Thyroid gland (tissue), 4 donors: ENCODE measurements around the gene TMEM158. TPM values are rescaled to one million over a fixed set of nuclear protein-coding genes. Genes with fewer than 3 reads are reported as not detected.

ENCODE experiments used
- DNase-seq, 2 donors: peaks; one replicate each; pipeline ENCODE4 v3.0.0-alpha.2; 2019
- H3K27ac ChIP-seq, 3 donors: fragments of 200-600 bp; sonication (generic); 1 replicate in 2 of 3; 2 replicates in 1 of 3; pipeline ENCODE4 v1.5.1; 2016 to 2019; ENCODE audit warnings: mild to moderate bottlenecking in 1 of 3, moderate library complexity in 1 of 3
- H3K27me3 ChIP-seq: fragments of 200-600 bp; sonication (generic); one replicate; pipeline ENCODE4 v1.5.1; 2019
- H3K36me3 ChIP-seq, 2 donors: fragments of 200-600 bp; sonication (generic); one replicate each; pipeline ENCODE4 v1.5.1; 2016 to 2019
- H3K4me1 ChIP-seq, 2 donors: fragments of 200-600 bp; sonication (generic); one replicate each; pipeline ENCODE4 v1.5.1; 2017 to 2019
- H3K4me3 ChIP-seq, 3 donors: fragments of 200-600 bp; sonication (generic); replicated peaks in 1 of 3; 1 replicate in 2 of 3; 2 replicates in 1 of 3; pipeline ENCODE4 v1.5.1; 2016; ENCODE audit warnings: mild to moderate bottlenecking in 1 of 3
- H3K9me3 ChIP-seq: fragments of 200-600 bp; sonication (generic); one replicate; pipeline ENCODE4 v1.5.1; 2017
- POLR2A ChIP-seq, 2 donors: fragments of 450-650 bp; IDR thresholded peaks; one replicate each; pipeline ENCODE4 v1.6.1; 2017; ENCODE audit warnings: antibody characterized with exemption in 2 of 2, mild to moderate bottlenecking in 2 of 2, moderate library complexity in 1 of 2
- WGBS, 2 donors: methylation state at CpG; one replicate each; pipeline ENCODE4 v1.1.5; 2017; 5-methylcytosine and 5-hydroxymethylcytosine counted together
- intact Hi-C: fragments of 100-400 bp; cut with DNase I; formaldehyde crosslinking; loops from one replicate; pipeline ENCODE4 v1.15.1; 2023
- total RNA-seq, 4 donors: library from RNA; depleted of rRNA; stranded (reverse); fragments of >200 nt; gene quantifications; one replicate each; pipeline ENCODE4 v1.2.3, GENCODE V29; 2016
- TF ChIP-seq, protein P1 (sequence below), 6 experiments: fragments of 200-600 bp in 3 of 6; fragments of 450-650 bp in 3 of 6; sonication (generic) in 3 of 6; IDR thresholded peaks; one replicate each; pipeline ENCODE4 v1.5.1; 2016 to 2019; ENCODE audit warnings: antibody characterized with exemption in 6 of 6, mild to moderate bottlenecking in 2 of 6, inconsistent platforms in 1 of 6, moderate library complexity in 1 of 6

The TMEM158 gene
- total RNA-seq, 4 donors from 2014 or later, result 0.40 to 0.78 TPM; not detected in 2

DNA sequence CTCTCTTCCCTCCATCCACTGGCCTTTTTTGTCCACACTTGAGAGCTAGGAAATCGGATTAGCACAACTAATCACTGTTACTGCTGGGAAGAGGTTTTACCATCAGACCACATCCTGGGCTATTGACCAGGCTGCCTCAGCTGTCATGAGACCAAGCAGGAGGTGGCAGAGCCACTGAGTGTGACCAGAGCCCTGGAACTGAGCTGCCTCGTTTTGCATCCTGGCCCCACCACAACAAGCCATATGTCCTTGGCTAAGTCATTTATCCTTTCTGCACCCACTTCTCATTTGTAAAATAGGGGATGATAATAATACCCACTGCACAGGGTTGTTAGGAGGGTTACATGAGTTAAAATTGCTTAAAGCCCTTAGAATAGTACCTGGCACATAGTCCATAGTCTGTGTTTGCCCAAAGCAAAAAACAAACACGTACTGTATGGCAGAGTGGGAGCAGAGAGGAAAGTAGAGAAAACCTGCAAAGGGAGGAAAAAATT lies 34.1 kb downstream of the TMEM158 start:
- no peak for DNase-seq
- intact Hi-C loops, result no loop called here
- Histone ChIP-seq H3K36me3 (no peaks in the 10 kb centered on the region), H3K4me1 (no peaks in the 10 kb centered on the region), H3K4me3 (no peak overlapping the region), H3K27ac (no peak overlapping the region), H3K27me3 (no peaks in the 10 kb centered on the region), H3K9me3 (no peaks in the 10 kb centered on the region)
- WGBS, 2 donors, result 52 to 87% methylated on average over 3 of the region's 3 CpGs
- no peak for TF ChIP-seq POLR2A (IDR thresholded peaks at IDR 0.05)
- TF ChIP-seq, protein P1, sequence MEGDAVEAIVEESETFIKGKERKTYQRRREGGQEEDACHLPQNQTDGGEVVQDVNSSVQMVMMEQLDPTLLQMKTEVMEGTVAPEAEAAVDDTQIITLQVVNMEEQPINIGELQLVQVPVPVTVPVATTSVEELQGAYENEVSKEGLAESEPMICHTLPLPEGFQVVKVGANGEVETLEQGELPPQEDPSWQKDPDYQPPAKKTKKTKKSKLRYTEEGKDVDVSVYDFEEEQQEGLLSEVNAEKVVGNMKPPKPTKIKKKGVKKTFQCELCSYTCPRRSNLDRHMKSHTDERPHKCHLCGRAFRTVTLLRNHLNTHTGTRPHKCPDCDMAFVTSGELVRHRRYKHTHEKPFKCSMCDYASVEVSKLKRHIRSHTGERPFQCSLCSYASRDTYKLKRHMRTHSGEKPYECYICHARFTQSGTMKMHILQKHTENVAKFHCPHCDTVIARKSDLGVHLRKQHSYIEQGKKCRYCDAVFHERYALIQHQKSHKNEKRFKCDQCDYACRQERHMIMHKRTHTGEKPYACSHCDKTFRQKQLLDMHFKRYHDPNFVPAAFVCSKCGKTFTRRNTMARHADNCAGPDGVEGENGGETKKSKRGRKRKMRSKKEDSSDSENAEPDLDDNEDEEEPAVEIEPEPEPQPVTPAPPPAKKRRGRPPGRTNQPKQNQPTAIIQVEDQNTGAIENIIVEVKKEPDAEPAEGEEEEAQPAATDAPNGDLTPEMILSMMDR (IDR thresholded peaks at IDR 0.05), result no peak

DNA sequence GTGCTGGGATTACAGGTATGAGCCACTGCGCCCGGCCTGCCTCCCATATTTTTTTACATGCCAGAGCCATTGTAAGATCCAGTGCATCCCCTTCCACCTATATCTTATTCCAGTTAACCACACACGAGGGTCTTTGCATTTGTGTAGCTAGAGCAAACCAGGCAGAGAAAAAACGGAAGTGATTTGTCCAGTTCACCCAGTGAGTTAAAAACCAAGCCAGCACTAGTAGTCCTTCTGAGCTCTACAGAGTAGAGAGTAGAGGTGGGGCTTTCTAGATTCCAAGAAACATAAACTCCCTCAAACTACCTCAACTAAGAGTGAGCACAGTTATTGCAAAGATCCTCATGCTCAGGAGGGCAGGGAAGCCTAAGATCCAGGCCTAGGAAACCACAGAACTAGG lies 34.7 kb downstream of the TMEM158 start:
- intact Hi-C loops, result no loop called here

DNA sequence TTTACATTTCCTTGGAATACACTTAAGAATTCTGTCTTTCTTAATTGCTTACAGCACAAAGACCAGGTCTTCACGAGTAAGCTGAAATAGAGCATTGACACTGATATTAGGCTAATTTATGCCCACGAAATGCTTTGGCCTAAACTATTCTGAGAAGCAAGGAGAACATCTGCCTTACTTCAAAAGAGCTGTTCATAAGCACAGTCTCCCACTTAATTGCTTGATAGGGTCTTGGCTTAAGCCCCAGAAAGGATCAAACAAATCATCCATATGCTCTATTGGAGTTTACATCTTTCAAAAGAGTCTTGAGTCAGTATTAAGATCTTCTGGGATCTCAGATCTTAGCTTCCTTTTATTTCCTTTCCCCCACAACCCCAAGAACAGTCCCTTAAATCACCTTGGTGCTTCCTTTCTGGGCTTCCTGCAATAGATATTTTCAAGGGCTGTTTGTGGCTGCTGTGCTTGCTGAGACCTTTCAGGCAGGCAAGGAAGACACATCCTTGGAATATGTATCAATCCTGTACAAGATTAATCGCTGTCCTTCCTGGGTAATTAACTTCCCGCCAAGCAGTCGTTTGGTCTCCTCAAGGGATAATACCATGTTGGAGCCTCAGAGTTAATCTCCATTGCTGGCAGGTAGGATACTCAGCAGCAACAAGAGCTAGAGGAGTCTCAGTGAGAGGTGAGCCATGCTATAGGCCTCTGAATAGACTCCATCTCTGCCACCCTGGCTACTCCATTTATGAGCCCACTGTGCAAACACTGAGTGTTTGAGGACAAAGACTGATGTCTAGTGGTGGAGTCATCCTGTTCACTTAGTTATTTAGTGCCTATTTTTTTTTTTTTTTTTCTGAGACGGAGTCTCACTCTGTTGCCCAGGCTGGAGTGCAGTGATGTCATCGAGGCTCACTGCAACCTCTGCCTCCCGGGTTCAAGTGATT lies 37.1 kb downstream of the TMEM158 start:
- no peak for TF ChIP-seq POLR2A (IDR thresholded peaks at IDR 0.05)
- TF ChIP-seq, protein P1 (IDR thresholded peaks at IDR 0.05), result no peak
- Histone ChIP-seq H3K9me3 (no peaks in the 10 kb centered on the region), H3K36me3 (no peaks in the 10 kb centered on the region), H3K27me3 (no peaks in the 10 kb centered on the region), H3K4me1 (peaks cover 0 to 14% of the 10 kb centered on the region in 2 donors), H3K27ac (no peak overlapping the region), H3K4me3 (no peak overlapping the region)
- no peak for DNase-seq
- 87 to 94% methylated on average over 8 of the region's 8 CpGs for WGBS, 2 donors
- intact Hi-C loops, result no loop called here

More for the DNA sequence above, 34.7 kb downstream of the TMEM158 start:
- no peaks in the 10 kb centered on the region for H3K27me3 ChIP-seq
- H3K4me1 ChIP-seq, result no peaks in the 10 kb centered on the region
- H3K27ac ChIP-seq, result no peak overlapping the region
- DNase-seq, result no peak
- 85 to 86% methylated on average over 4 of the region's 4 CpGs for WGBS, 2 donors
- no peaks in the 10 kb centered on the region for H3K9me3 ChIP-seq
- H3K36me3 ChIP-seq, result no peaks in the 10 kb centered on the region
- H3K4me3 ChIP-seq, result no peak overlapping the region
- TF ChIP-seq, protein P1 (IDR thresholded peaks at IDR 0.05), result no peak
- TF ChIP-seq POLR2A (IDR thresholded peaks at IDR 0.05), result no peak

DNA sequence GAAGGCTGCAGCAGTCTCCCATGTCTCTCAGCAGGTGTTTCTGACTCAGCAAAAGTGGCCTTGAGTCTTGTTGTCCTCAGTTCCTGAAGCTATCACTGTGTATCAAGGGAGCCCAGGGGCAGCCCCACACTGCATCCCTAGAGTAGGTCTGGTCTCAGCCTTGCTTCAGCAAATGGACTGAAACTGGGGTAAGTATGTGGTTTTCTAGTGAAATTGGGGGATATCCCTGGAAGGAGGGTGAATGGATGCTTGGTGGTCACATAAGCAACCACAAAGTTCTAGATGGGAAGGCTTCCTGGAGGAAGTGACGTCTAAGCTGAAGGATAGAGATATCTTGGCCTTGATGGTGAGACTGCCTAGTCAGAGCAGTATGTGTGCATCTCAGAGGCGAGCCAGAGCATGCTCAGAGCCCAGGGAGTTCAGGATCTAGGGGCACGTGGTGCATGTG lies 38.4 kb downstream of the TMEM158 start:
- Histone ChIP-seq H3K4me3 (no peak overlapping the region), H3K27ac (no peak overlapping the region), H3K27me3 (no peaks in the 10 kb centered on the region), H3K36me3 (no peaks in the 10 kb centered on the region), H3K4me1 (peaks cover 10 to 25% of the 10 kb centered on the region in 2 donors), H3K9me3 (no peaks in the 10 kb centered on the region)
- 87 to 92% methylated on average over 3 of the region's 3 CpGs for WGBS, 2 donors
- intact Hi-C loops, result no loop called here
- DNase-seq, result no peak
- TF ChIP-seq, protein P1 (IDR thresholded peaks at IDR 0.05), result no peak

DNA sequence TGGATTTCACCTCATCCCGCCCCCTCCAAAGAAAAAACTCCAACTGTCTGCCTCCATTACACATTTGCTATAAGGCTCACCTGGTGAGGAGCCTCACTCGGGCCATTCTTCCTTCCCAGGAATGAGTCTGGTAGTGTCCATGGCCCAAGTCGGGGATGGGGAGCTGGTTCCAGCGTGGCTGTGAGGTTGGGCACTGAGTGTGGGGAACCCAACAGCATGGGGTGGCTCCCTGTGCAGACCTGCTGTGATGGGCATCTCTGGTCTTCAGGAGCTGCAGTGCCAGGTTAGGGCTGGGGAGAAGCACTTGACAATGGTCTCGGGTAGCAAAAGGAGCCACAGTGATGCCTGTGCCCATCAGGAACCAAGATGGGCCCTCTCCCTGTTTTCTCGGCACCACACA lies 39.2 kb downstream of the TMEM158 start:
- Histone ChIP-seq H3K27me3 (no peaks in the 10 kb centered on the region), H3K27ac (no peak overlapping the region), H3K4me3 (no peak overlapping the region), H3K4me1 (peaks cover 12 to 28% of the 10 kb centered on the region in 2 donors), H3K9me3 (no peaks in the 10 kb centered on the region), H3K36me3 (no peaks in the 10 kb centered on the region)
- no peak for DNase-seq
- 94% methylated on average over 5 to 6 of the region's 6 CpGs for WGBS, 2 donors
- intact Hi-C loops, result no loop called here
- TF ChIP-seq POLR2A (IDR thresholded peaks at IDR 0.05), result no peak
- TF ChIP-seq, protein P1 (IDR thresholded peaks at IDR 0.05), result no peak
